HG02759 (cell line): ENCODE data around the gene OVCH1.
"Not testable (repeated sequence)": the region's sequence is repeated elsewhere in the genome, so short reads cannot be mapped to it uniquely, and the experiment has no call there.

Experiments
- ATAC-seq: cut with Tn5 transposase; IDR thresholded peaks from one replicate; pipeline ENCODE4 v1.9.1; 2021; ENCODE audit warnings: mild to moderate bottlenecking, moderate library complexity; ENCODE audit not compliant: unreplicated experiment

The OVCH1 gene

GRCh38 chr12:29415111-29415510, 82.4 kb downstream of the OVCH1 start:
- no peak for ATAC-seq

- ATAC-seq: no peak
Observed at GRCh38 chr12:29414368-29414767, 83.1 kb downstream of the OVCH1 start.

- ATAC-seq: no peak
Observed at GRCh38 chr12:29405561-29405960, 91.9 kb downstream of the OVCH1 start.

GRCh38 chr12:29403991-29404390, 93.5 kb downstream of the OVCH1 start:
- no peak for ATAC-seq

- ATAC-seq: no peak
Observed at GRCh38 chr12:29402437-29402836, 95.0 kb downstream of the OVCH1 start.

- ATAC-seq: no peak
Observed at GRCh38 chr12:29398495-29398894, 99.0 kb downstream of the OVCH1 start.

GRCh38 chr12:29396774-29397173, 100.7 kb downstream of the OVCH1 start:
- no peak for ATAC-seq

- ATAC-seq: no peak
Observed at GRCh38 chr12:29395356-29395755, 102.1 kb downstream of the OVCH1 start.

- not testable (repeated sequence) for ATAC-seq
Observed at GRCh38 chr12:29390419-29390818, 107.1 kb downstream of the OVCH1 start.

GRCh38 chr12:29389295-29389919, 108.1 kb downstream of the OVCH1 start:
- no peak for ATAC-seq

GRCh38 chr12:29386084-29386680, 111.3 kb downstream of the OVCH1 start:
- not testable (repeated sequence) for ATAC-seq

GRCh38 chr12:29385194-29385593, 112.3 kb downstream of the OVCH1 start:
- ATAC-seq: not testable (repeated sequence)

GRCh38 chr12:29382251-29382650, 115.2 kb downstream of the OVCH1 start:
- ATAC-seq: no peak

- ATAC-seq: peak; percentile 96
Observed at GRCh38 chr12:29380536-29381523, 116.7 kb downstream of the OVCH1 start, which contains the start of gene ERGIC2. TSS of gene ERGIC2 (minus strand) at chr12:29381172. CDS start at chr12:29371633, 9,539 bp downstream.
